ENCODE measurements around the gene TYW1B. TPM values are rescaled to one million over a fixed set of nuclear protein-coding genes. Genes with fewer than 3 reads are reported as not detected.
A peak's percentile ranks its signal among the peaks of the same experiment; 100 is the strongest.
"Not testable (repeated sequence)": the region's sequence is repeated elsewhere in the genome, so short reads cannot be mapped to it uniquely, and the experiment has no call there.

TYW1B gene, protein sequence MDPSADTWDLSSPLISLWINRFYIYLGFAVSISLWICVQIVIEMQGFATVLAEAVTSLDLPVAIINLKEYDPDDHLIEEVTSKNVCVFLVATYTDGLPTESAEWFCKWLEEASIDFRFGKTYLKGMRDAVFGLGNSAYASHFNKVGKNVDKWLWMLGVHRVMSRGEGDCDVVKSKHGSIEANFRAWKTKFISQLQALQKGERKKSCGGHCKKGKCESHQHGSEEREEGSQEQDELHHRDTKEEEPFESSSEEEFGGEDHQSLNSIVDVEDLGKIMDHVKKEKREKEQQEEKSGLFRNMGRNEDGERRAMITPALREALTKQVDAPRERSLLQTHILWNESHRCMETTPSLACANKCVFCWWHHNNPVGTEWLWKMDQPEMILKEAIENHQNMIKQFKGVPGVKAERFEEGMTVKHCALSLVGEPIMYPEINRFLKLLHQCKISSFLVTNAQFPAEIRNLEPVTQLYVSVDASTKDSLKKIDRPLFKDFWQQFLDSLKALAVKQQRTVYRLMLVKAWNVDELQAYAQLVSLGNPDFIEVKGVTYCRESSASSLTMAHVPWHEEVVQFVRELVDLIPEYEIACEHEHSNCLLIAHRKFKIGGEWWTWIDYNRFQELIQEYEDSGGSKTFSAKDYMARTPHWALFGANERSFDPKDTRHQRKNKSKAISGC
- 11.0 TPM for total RNA-seq

DNA sequence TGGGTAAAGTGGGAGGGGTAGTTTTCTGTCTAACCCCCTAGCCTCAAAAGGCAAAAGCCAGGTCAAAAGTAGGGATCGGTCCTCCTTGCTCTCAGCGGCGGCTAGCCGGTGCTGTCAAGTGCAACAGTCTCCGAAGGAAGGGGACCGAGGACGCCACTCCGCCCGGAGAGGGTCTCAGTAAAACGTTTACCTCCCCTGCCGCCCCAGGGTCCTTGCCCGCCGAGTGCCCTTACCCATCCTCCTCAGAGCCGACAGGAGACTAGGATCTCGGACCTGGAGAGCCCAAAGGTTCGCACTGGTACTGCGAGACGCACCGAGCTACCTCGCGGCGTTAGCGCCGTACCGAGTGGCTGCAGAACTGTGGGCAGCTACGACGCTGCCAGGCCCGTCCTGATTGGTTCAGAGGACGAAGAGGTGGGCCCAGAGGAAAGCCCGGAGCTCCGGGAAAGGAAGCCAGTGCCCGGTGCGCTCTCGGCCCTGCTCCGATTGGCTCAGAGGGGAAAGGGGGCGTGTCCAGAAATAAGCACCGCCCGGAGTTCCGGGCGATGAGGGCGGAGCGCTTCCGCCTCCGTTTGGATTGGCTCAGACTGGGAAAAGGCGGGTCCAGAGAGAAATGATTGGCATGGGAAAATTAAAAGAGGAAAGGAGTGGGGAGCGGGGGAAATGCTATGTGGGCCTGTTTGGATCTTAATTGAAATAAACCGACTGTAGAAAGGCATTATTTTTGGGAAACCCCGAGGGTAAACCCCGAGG lies at the start of gene TYW1B:
TYW1B (minus strand) TSS at position 362 of the 753 bp plus-strand sequence; CDS start at position 237, 125 bp downstream.
- DNase-seq (ENCODE audit: low spot score): peak; percentile 99

DNA sequence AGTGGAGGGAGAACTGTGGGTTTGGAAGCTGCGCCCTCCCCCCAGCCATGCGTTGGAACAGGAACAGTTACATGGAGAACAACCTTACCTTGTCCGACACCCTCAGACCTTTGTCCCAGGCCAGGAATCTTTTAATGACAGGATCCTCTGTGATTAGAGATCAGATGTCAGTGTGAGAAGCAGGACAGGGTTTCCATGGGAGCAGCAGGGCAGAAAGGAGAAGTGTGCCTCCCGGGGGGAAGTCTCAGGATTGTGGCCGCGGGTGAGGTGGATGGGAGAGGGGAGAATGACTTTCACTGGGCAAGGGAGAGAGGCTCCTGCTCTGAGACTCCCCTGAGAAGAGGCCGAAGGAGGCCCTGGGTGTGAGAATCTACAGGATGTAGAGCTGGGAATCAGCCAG lies 39.6 kb upstream of the TYW1B start:
- DNase-seq (ENCODE audit: low spot score): not testable (repeated sequence)

DNA sequence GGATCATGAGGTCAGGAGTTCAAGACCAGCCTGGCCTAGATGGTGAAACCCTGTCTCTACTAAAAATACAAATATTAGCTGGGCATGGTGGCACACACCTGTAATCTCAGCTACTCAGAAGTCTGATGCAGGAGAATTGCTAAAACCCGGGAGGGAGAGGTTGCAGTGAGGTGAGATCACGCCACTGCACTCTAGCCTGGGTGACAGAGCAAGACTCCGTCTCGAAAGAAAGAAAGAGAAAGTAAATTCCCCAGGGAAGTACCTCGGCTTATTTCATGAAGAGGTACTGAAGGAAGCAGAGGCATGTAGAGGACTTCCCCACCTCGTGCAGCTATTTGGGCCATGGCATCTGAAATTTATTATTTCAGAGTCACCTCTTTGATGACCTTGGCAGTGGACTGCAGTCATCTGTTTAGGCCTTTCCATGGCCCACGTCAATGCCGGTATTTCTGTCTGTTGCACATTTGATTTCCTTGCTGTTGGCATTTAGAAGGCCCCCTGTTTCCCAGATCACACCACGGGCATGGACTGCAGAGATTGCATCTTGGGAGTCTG lies 30.9 kb upstream of the TYW1B start:
- not testable (repeated sequence) for DNase-seq (ENCODE audit: low spot score)

DNA sequence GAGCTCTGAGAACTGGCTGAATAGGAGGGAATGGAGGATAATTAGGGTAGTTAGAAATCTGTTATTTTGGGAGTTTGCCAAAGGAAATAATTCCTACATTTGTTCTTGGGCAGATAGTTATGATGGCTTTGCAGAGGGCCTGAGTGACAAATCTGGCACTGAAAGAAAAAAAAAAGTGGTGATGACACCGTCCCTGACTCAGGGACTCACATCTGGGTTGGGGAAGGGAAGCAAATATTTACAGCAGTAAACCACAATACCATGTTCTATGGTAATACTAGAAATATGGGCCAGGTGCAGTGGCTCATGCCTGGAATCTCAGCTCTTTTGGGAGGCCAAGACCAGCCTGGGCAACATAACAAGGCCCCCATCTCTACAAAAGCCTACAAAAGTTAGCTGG lies 29.9 kb upstream of the TYW1B start:
- DNase-seq (ENCODE audit: low spot score): not testable (repeated sequence)

DNA sequence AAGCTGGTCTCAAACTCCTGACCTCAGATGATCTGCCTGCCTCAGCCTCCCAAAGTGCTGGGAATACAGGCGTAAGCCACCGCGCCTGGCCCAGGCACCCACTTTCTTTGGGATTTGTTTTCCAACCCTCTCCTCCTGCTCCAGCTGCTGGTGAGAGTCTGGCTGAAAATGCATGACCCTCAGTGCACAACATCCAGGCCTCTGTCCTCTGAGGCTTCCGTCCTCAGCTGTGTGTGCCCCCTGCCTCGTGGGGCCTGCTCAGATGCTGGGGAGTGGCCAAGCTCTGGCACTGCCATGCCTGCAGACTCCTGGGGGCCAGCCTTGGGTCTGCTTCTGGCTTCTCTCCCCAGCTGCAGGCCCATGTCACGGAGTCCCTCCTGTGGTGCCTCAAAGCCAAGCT lies 27.3 kb upstream of the TYW1B start:
- not testable (repeated sequence) for DNase-seq (ENCODE audit: low spot score)

DNA sequence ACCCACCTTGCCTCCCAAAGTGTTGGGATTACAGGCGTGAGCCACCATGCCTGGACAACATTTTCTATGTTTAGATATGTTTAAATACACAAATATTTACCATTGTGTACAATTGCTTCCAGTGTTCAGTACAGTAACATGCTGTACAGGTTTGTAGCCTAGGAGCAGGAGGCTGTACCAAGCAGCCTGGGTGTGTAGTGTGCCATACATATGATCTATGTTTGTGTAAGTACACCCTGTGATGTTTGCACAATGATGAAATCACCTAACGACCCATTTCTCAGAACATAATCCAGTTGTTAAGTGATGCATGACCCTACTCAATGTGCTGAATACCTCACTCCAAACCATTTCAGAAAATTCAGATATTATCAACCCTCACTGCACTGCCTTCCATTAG lies 24.9 kb upstream of the TYW1B start:
- DNase-seq (ENCODE audit: low spot score): not testable (repeated sequence)

DNA sequence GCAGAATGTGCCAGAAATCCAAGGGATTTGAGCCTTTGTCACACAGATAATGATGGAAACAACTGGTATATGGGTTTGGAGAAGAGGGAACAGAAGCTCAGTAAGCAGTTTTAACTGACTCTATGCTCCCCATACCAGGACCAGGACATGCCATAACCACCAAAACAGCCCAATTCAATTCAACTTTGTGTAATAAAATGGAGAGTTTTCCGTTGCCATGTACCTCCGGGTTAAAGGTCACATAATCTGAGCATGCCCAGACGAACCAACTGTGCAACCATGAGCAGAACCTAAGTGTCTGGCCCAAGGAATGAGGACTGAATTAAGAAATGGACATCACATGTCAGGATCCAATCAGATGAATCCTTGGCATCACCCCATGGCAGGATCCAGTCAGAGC lies 22.7 kb upstream of the TYW1B start:
- DNase-seq (ENCODE audit: low spot score): not testable (repeated sequence)

DNA sequence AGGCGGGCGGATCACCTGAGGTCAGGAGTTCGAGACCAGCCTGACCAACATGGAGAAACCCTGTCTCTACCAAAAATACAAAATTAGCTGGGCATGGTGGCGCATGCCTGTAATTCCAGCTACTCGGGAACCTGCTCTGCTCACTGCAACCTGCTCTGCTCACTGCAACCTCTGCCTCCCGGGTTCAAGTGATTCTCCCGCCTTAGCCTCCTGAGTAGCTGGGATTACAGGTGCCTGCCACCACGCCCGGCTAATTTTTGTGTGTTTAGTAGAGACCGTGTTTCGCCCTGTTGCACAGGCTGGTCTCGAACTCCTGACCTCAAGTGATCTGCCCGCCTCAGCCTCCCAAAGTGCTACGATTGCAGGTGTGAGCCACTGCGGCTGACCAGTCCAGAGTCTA lies 16.1 kb upstream of the TYW1B start:
- DNase-seq (ENCODE audit: low spot score): not testable (repeated sequence)

DNA sequence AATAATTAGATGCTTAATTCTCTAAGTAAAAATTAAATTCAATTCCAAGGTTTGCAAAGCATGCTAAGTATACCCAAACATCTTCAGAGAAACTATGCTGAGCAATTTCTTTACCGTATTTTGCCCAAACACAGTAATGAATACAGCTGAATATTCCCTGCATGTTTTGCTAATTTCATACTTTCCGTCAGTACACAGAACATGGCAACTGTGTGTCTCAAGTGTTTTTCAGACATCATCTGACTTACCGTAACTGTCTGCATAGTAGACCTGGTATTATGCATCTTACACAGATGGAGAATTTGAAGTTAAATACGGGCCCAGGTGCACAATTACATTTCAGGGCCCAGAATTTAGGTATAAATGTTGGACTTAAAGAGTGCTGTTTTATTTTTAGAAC lies 15.2 kb upstream of the TYW1B start:
- not testable (repeated sequence) for DNase-seq (ENCODE audit: low spot score)

DNA sequence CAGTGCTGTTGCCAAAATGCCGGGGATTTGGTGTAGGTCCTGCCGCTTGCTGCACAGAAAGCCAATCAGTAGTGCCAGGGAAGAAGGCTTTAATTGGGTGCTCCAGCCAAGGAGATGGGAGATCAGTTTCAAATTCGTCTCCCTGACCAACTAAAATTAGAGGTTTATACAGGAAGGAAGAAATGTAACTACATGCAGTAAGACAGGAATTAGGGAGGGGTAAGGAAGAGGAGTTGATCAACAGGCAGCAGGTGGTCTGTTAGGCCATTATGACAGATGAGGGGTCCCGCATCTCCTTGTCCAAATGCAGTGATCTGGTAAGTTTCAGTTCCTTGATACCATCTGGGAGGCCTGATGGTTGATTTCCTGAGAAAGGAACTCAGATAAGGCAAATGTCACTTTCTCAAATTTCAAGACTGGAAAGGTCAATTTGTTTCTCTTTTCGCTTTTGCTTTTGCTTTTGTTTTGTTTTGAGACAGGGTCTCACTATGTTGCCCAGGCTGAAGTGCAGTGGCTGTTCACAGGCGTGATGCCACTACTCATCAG lies 13.0 kb upstream of the TYW1B start:
- DNase-seq (ENCODE audit: low spot score): not testable (repeated sequence)

DNA sequence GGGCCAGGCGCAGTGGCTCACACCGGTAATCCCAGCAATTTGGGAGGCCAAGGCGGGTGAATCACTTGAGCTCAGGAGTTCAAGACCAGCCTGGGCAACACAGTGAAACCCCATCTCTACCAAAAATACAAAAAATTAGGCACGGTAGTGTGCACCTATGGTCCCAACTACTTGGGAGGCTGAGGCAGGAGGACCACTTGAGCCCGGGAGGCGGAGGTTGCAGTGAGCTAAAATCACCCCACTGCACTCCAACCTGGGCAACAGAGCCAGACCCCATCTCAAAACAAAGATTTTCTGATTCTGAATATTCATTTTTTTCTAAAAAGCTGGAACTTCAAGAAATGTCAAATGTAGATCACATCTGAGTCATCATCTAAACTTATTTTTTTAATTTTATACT lies 10.3 kb upstream of the TYW1B start:
- not testable (repeated sequence) for DNase-seq (ENCODE audit: low spot score)

DNA sequence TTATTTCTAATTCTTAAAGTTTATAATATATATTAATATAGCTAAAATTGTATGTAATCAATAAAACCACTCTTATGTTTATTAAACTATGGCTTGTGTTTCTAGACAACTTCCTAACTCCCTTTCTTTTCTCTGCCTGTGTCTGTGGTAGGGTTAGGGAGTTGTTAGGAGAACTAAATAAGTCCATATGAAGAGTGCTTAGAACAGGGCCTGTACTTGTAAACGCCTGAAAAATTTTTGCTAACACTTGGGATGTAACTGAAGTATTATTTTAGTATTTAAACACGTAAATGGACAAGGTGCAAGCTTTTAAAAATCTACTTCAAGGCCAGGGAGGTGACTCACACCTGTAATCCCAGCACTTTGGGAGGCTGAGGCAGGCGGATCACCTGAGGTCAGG lies 9.3 kb upstream of the TYW1B start:
- DNase-seq (ENCODE audit: low spot score): not testable (repeated sequence)

DNA sequence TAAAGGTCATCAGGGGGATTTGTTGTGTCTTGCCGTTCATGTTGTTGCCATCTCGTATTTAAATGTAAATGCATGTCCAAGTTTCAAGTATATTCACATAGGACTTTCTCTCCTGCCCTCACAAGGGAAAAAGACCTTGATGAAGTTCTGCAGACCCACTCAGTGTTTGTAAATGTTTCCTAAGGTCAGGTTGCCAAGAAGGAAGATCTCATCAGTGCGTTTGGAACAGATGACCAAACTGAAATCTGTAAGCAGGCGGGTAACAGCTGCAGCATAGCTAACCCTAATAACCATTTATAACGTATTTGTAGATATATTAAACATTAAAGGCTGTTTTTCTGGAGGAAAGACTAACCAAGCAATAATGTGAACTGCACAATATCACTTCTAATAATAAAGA lies 2.6 kb upstream of the TYW1B start:
- not testable (repeated sequence) for DNase-seq (ENCODE audit: low spot score)

DNA sequence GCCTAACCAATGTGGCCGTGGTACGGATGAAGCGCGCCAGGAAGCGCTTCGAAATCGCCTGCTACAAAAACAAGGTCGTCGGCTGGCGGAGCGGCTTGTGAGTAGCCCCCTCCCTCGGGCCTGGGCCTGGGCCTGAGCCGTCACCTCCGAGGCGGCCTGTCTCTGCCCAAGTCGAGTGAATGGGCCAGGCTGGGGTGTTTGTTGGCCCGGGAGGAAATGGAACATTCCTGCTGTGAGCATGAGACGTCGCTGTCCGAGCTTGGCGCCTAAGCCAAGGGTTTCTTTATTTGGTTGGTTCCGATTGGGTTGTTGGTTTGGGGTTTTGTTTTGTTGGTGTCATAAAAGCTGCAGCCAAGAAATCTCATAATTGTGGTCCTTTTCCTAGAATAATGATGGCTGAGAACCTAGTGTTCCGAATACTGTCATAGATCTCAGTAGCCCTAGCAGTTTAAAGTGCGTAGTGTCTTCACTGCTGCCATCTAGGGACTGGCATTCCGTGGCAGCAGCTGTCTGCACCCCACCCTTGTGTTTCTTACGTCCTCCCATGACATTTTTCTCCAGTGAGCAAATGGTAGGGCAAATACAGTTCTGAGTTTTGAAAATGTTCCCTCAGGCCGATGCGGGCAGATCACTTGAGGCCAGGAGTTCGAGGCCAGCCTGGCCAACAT lies 1.8 kb upstream of the TYW1B start:
- DNase-seq (ENCODE audit: low spot score): peak; percentile 72

DNA sequence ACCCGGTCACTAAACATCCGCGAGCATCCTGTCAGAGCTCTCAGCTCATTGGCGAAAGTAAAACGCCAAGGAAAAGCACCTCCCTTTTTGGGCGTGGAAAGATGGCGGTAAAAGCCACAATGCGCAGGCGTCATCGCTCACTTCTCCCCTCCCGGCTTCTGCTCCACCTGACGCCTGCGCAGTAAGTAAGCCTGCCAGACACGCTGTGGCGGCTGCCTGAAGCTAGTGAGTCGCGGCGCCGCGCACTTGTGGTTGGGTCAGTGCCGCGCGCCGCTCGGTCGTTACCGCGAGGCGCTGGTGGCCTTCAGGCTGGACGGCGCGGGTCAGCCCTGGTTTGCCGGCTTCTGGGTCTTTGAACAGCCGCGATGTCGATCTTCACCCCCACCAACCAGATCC lies 1.3 kb upstream of the TYW1B start:
- peak; percentile 99 for DNase-seq (ENCODE audit: low spot score)

DNA sequence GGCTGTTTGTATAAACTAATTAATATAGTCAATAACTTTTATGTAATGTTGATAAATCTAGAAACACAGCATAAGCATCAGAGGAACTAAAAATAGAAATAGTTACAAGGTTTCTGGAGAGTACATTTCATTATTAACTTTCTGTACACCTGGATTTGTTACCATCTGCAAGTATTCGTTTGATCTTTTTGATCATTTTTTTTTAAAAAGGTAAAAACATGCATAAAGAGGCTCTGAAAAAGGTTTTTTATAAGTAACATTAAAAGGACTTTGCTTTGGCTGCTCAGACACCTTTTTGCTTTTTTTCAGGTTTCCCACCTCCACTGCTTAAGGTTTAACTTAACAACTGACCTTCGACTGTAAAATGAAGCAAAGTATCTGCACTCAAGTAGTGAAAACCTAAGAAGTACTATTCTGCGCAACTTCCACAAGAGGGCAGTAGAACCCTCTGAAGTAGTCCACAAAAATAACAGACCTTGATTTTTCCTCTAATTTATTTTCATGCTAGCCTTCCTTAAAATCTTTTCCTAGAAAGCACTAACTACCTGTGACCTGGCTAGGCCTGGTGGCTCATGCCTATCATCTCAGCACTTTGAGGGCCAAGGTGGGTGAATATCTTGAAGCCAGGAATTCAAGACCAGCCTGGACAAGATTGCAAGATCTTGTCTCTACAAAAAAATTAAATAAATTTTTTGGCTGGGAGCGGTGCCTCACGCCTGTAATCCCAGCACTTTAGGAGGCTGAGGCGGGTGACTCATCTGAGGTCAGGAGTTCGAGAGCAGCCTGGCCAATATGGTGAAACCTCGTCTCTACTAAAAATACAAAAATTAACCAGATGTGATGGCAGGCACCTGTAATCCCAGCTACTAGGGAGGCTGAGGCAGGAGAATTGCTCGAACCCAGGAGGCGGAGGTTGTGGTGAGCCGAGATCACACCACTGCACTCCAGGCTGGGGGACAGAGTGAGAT lies 4.0 kb downstream of the TYW1B start:
- DNase-seq (ENCODE audit: low spot score): not testable (repeated sequence)

DNA sequence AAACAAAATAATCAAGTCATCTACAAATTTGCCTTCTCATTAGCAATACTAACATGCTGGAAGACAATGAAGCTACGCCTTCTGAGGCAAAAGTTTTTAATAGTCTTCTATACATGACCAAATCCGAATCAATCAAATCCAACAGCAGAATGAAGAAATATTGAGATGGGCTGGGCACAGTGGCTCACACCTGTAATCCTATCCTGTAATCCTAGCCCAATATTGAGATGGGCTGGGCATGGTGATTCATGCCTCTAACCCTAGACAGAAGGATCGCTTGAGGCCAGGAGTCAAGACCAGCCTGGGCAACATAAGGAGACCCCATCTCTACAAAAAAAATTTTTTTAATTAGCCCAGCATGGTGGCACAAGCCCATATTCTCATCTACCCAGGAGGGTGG lies 5.5 kb downstream of the TYW1B start:
- DNase-seq (ENCODE audit: low spot score): not testable (repeated sequence)

DNA sequence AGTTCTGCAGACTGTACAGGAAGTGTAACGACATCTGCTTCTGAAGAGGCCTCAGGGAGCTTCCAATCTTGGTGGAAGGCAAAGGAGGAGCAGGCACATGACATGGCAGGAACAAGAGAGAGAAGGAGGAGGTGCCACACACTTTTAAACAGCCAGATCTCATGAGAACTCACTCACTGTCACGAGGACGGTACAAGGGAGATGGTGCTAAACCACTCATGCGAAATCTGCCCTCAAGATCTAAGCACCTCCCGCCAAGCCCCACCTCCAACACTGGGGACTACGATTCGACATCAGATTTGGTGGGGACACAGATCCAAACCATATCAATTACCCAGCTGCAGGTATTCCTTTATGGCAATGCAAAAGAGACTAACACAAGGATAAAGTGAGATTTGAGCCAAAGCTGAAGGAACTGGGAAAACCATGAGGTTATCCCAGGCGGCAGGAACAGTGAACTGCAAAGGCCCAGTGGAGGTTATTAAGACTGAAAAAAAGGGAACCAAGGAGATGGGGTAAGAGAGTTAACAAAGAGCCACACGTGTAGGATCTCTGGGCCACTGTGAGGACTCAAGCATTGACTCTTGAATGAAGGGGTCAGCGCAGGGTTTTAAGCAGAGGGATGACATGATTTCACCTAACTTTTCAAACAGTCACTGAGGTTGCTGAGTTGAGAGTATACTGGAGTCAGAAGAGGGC lies 9.2 kb downstream of the TYW1B start:
- not testable (repeated sequence) for DNase-seq (ENCODE audit: low spot score)

DNA sequence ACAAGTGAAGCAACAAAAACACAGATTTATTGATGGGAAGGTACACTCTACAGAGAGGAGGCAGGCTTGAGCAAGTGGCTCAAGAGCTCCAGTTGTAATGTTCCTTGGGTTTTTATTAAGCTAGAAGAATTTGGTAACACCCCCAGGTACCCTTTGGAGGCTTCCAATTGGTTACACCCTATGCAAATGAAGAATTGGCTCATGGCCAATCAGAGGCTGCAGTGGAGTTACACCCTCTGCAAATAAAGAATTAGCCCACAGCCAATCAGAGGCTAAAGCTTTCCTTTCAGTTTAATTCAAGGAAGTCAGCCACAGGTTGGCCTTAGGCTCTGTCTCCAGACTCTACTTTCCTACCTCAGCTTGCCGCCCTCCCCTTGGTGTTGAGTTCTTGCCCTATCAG lies 10.3 kb downstream of the TYW1B start:
- not testable (repeated sequence) for DNase-seq (ENCODE audit: low spot score)

Data from mucosa of gallbladder (tissue), 1 donor.